Measurements from ENCODE around the gene CBLC. TPM values are rescaled to one million over a fixed set of nuclear protein-coding genes. Genes with fewer than 3 reads are reported as not detected.
"Not testable (repeated sequence)": the region's sequence is repeated elsewhere in the genome, so short reads cannot be mapped to it uniquely, and the experiment has no call there.

The CBLC gene
- total RNA-seq, 1 experiment from 2014 or later, result not detected

DNA sequence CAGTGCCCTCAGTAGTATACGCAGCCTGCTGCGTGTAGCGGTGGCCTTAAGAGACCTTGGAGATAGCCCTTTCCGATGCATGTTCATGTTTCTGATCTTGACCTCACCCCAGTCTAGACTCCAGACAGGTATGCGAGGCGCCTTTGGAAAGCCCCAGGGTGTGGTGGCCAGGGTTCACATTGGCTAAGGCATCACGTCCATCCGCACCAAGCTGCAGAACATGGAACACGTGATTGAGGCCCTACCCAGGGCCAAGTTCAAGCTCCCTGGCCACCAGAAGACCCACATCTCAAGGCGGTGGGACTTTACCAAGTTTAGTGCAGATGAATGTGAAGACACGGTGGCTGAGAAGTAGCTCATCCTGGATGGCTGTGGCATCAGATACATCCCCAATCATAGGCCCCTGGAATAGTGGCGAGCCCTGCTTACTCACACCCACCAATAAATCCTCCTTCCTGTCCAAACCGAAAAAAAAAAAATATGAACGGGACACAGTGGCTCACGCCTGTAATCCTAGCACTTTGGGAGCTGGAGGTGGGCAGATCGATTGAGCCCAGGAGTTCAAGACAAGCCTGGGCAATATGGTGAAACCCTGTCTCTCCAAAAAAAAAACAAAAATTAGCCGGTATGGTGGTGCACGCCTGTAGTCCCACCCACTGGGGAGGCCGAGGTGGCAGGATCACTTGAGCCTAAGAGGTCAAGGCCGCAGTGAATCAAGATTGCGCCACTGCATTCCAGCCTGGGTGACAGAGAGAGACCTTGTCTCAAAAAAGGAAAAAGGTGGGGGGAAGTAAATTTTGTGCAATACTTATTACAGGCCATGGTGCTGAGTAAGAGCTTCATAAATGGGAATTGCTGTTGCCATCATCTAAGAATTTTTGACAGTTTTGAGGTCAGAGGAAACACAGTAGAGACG lies 12.4 kb upstream of the CBLC start:
- DNase-seq (ENCODE audit: low read depth), result no peak

DNA sequence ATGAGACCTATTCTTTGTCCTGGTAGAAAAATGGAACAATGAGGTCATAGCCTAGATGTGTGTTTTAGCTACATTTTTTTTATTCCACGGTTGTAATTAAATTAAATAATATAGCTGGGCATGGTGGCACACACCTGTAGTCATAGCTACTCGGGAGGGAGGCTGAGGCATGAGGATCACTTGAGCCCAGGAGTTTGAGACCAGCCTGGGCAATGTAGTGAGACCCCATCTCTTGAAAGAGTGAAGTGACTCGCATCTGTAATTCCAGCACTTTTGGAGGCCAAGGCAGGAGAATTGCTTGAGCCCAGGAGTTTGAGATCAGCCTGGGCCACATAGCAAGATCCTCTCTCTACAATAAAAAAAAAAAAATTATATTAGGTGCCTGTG lies 11.7 kb upstream of the CBLC start:
- no peak for DNase-seq (ENCODE audit: low read depth)

GRCh38 chr19:44767295-44768180 lies 10.2 kb upstream of the CBLC start:
- no peak for DNase-seq (ENCODE audit: low read depth)

- peak; percentile 95 for DNase-seq (ENCODE audit: low read depth)
Measured at GRCh38 chr19:44770550-44771257, 7.0 kb upstream of the CBLC start.

- DNase-seq (ENCODE audit: low read depth), result not testable (repeated sequence)
Measured at GRCh38 chr19:44772144-44772543, 5.5 kb upstream of the CBLC start.

DNA sequence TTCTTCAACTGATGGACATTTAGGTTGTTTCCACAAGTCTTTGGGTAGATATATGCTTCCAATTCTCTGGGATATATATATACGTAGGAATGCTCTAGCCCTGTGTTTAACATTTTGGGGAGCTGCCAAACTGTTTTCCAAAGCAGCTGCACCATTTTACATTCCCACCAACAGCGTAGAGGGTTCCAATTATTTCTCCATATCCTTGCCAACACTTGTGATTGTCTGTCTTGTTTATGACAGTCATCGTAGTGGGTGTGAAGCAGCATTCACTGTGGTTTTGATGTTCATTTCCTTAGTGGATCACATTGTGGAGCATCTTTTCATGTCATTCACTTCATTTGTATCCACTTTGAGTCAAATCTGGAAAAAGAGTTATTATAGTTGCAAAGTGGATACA lies 4.7 kb upstream of the CBLC start:
- peak; percentile 55 for DNase-seq (ENCODE audit: low read depth)

DNA sequence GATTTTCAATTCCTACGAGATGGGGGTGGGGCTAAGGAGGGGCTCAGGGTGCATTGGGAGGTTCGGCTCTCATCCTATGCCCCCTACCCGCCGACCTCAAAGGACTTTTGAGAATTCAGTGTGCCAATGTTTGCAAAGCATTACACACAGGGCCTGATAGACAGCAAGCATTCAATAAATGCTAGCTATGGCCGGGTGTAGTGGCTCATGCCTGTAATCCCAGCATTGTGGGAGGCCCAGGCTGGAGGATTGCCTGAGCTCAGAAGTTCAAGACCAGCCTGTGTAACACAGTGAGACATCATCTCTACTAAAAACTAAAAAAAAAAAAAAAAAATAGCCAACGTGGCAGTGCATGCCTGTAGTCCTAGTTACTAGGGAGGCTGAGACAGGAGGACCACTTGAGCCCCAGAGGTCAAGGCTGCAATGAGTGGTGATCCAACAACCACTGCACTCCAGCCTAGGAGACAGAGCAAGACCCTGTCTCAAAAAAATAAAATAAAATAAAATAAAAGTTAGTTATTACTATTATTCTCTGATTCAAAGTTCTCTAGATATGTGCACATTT lies 1.9 kb upstream of the CBLC start:
- DNase-seq (ENCODE audit: low read depth), result no peak

- no peak for DNase-seq (ENCODE audit: low read depth)
Measured at GRCh38 chr19:44776402-44777096, 1.1 kb upstream of the CBLC start.

DNA sequence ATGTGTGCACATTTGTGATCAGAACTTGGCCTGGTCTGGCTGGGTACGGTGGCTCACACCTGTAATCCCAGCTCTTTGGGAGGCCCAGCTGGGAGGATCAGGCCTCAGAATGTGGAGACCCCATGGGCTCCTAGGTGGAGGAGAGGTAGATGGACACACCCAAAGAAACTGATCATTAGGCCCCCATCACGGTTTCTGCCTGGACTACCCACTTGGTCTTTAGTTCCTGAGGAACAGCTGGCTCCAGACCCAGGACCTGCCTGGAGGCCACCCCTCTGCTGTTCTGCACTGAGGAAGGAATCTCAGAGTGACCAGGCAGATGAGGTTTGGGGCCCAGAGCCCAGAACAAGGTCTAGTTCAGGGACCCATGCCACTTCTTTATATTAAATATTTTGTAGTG lies 1.5 kb downstream of the CBLC start:
- no peak for DNase-seq (ENCODE audit: low read depth)

DNA sequence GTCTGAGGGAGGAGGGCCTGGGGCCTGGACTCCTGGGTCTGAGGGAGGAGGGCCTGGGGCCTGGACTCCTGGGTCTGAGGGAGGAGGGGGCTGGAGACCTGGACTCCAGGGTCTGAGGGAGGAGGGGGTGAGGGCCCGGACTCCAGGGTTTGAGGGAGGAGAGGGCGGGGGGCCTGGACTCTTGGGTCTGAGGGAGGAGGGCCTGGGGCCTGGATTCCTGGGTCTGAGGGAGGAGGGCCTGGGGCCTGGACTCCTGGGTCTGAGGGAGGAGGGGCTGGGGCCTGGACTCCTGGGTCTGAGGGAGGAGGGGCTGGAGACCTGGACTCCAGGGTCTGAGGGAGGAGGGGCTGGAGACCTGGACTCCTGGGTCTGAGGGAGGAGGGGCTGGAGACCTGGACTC lies 4.0 kb downstream of the CBLC start:
- DNase-seq (ENCODE audit: low read depth), result not testable (repeated sequence)

- DNase-seq (ENCODE audit: low read depth), result no peak
Measured at GRCh38 chr19:44782729-44783128, 5.0 kb downstream of the CBLC start.

DNA sequence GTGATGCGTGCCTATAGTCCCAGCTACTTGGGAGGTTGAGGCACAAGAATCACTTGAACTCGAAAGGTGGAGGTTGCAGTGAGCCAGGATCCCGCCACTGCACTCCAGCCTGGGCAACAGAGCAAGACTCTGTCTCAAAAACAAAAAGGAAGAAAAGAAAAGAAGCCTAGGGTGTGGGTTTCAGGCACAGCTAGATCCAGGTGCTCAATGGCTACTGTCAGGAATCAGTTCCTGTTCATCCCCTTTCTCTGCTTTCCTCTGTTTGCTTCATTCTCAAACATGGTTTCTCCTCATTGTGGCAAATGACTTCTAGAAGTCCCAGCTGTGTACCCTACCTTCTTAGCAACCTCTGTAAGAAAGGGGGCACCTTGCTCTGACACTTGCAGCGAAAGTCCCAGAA lies 5.9 kb downstream of the CBLC start:
- DNase-seq (ENCODE audit: low read depth), result no peak

DNA sequence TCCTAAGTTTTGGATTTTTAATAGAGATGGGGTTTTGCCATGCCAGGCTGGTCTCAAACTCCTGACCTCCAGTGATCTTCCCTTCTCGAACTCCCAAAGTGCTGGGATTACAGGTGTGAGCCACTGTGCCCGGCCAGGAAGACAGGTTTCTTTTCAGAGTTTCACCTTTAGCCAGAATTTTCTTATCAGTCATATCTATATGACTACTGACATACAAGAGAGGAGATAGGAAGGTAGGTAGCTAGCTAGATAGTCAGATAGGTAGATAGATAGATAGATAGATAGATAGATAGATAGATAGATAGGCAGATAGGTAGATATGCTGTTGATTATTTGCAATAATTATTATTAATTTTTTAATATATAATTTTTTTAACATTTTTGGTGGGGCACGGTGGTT lies 7.6 kb downstream of the CBLC start:
- DNase-seq (ENCODE audit: low read depth), result no peak

- DNase-seq (ENCODE audit: low read depth), result no peak
Measured at GRCh38 chr19:44785993-44786392, 8.3 kb downstream of the CBLC start.

DNA sequence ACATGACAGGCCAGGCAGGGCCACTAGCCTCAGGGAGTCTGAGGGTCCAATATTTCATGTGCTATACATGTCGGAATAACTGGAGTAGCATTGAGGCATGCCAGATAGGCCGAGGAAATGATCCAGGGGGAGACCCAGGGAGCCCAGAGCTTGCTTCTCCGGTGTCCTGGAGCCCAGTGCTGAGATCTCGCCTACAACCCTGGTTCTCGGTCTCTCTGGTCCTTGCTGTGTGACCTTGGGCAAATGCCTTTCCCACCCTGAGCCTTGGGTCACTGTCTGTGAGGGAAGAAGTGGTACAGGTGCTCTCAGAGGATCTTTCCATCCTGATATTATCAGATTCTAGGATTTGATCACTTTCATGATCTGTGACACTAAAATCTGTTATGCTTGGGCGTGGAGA lies 11.3 kb downstream of the CBLC start:
- DNase-seq (ENCODE audit: low read depth), result no peak

DNA sequence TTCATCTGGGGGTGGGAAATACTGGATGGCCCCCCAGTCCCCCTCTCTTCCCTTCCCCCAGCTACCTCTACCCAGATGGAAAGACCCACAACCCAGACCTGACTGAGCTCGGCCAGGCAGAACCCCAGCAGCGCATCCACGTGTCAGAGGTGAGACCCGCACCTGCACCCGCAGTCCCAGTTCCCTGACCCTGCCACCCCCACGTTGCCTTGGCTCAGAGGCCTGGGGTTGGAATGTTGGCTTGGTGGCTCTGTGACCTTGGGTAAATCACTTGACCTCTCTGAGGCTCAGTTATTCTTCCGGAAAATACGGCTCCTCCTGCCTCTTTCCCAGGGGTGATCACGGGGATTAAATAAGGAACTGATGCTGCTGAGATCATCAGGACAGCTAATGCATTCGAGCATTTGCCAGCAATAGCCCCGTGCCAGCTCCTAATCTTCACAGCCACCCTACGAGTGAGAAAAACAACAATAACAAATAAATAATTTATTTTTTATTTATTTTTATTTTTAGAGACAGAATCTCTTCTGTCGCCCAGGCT lies 12.3 kb downstream of the CBLC start:
- DNase-seq (ENCODE audit: low read depth), result no peak

DNA sequence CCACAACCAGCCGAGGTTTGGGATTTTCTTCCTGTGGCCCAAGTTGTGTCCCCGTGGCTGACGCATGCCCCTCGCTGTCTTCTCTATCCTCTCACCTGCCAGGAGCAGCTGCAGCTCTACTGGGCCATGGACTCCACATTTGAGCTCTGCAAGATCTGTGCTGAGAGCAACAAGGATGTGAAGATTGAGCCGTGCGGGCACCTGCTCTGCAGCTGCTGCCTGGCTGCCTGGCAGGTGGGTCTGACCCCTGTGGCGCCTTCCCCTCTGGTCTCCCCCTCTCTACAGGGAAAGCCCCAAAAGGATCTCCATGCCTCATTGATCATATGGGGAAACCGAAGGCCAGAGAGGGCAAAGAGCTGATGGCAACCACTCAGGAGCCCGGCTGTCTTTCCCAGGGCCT lies 14.6 kb downstream of the CBLC start:
- no peak for DNase-seq (ENCODE audit: low read depth)

GRCh38 chr19:44794610-44795009 lies 16.9 kb downstream of the CBLC start:
- no peak for DNase-seq (ENCODE audit: low read depth)

GRCh38 chr19:44795398-44795987 lies 17.8 kb downstream of the CBLC start:
- no peak for DNase-seq (ENCODE audit: low read depth)

- DNase-seq (ENCODE audit: low read depth), result no peak
Measured at GRCh38 chr19:44796701-44797115, 19.0 kb downstream of the CBLC start.

Data from RPMI7951 (cell line).